Vagina (tissue), 2 donors: ENCODE data around the gene CFD. TPM values are rescaled to one million over a fixed set of nuclear protein-coding genes. Genes with fewer than 3 reads are reported as not detected.

Source experiments
- DNase-seq, 2 donors: peaks; one replicate each; pipeline ENCODE4 v3.0.0-alpha.2; 2017; ENCODE audit errors: extremely low spot score in 2 of 2
- H3K27ac ChIP-seq: fragments of 200-600 bp; sonication (generic); one replicate; pipeline ENCODE4 v1.5.1; 2019
- H3K27me3 ChIP-seq: fragments of 200-600 bp; sonication (generic); one replicate; pipeline ENCODE4 v1.5.1; 2019
- H3K36me3 ChIP-seq, 2 donors: fragments of 200-600 bp; sonication (generic); one replicate each; pipeline ENCODE4 v1.5.1; 2017 to 2019
- H3K4me1 ChIP-seq: fragments of 200-600 bp; sonication (generic); one replicate; pipeline ENCODE4 v1.5.1; 2019
- H3K4me3 ChIP-seq, 2 donors: fragments of 200-600 bp; sonication (generic); 1 replicate in 1 of 2; 2 replicates in 1 of 2; pipeline ENCODE4 v1.5.1; 2016 to 2019
- H3K9me3 ChIP-seq: fragments of 200-600 bp; sonication (generic); one replicate; pipeline ENCODE4 v1.5.1; 2019
- CTCF ChIP-seq, 3 experiments: fragments of 450-650 bp in 2 of 3; fragments of 200-600 bp in 1 of 3; sonication (generic) in 1 of 3; IDR thresholded peaks; one replicate each; pipeline ENCODE4 v1.5.1; 2017 to 2019; ENCODE audit warnings: antibody characterized with exemption in 3 of 3, mild to moderate bottlenecking in 2 of 3, moderate library complexity in 2 of 3
- POLR2A ChIP-seq, 2 donors: fragments of 450-650 bp; IDR thresholded peaks; one replicate each; pipeline ENCODE4 v1.6.1; 2017; ENCODE audit warnings: antibody characterized with exemption in 2 of 2, mild to moderate bottlenecking in 2 of 2, moderate library complexity in 2 of 2
- POLR2AphosphoS5 ChIP-seq, 2 donors: sonication (generic); formaldehyde crosslinking; IDR thresholded peaks; one replicate each; pipeline ENCODE4 v1.9.0; 2017; ENCODE audit warnings: antibody characterized with exemption in 2 of 2, mild to moderate bottlenecking in 2 of 2, low read depth in 1 of 2; ENCODE audit not compliant: insufficient read depth in 1 of 2
- intact Hi-C: fragments of 100-400 bp; cut with DNase I; formaldehyde crosslinking; loops from one replicate; pipeline ENCODE4 v1.15.1; 2023
- total RNA-seq: library from RNA; depleted of rRNA; stranded (reverse); fragments of >200 nt; gene quantifications from one replicate; pipeline ENCODE4 v1.2.3, GENCODE V29; 2016

Gene CFD
- total RNA-seq, 1 donor from 2014 or later, result 2,325 TPM

- no peak for TF ChIP-seq POLR2A (IDR thresholded peaks at IDR 0.05)
- no peak for TF ChIP-seq CTCF (IDR thresholded peaks at IDR 0.05)
- TF ChIP-seq POLR2AphosphoS5 (IDR thresholded peaks at IDR 0.05; ENCODE audit: insufficient read depth in 1 of 2, low read depth in 1 of 2), result no peak
- peaks cover 10% of the 10 kb centered on the region for H3K4me1 ChIP-seq
- intact Hi-C loops, result no loop called here
- no peak overlapping the region for H3K27ac ChIP-seq
- H3K9me3 ChIP-seq, result no peaks in the 10 kb centered on the region
- H3K36me3 ChIP-seq, result peaks cover 0 to 23% of the 10 kb centered on the region in 2 donors
- DNase-seq, result no peak
- no peak overlapping the region for H3K4me3 ChIP-seq
- H3K27me3 ChIP-seq, result no peaks in the 10 kb centered on the region
These were observed 39.2 kb downstream of the CFD start for GRCh38 chr19:898663-899062.

GRCh38 chr19:899336-900042 lies 40.0 kb downstream of the CFD start:
- intact Hi-C loops, result no loop called here
- Histone ChIP-seq H3K4me3 (no peak overlapping the region), H3K9me3 (no peaks in the 10 kb centered on the region), H3K36me3 (peaks cover 0 to 23% of the 10 kb centered on the region in 2 donors), H3K27me3 (no peaks in the 10 kb centered on the region), H3K27ac (no peak overlapping the region), H3K4me1 (peaks cover 10% of the 10 kb centered on the region)
- no peak for TF ChIP-seq CTCF (IDR thresholded peaks at IDR 0.05)
- no peak for TF ChIP-seq POLR2A (IDR thresholded peaks at IDR 0.05)
- no peak for TF ChIP-seq POLR2AphosphoS5 (IDR thresholded peaks at IDR 0.05; ENCODE audit: insufficient read depth in 1 of 2, low read depth in 1 of 2)
- no peak for DNase-seq

GRCh38 chr19:900043-900301 lies 40.5 kb downstream of the CFD start:
- Histone ChIP-seq H3K27ac (no peak overlapping the region), H3K36me3 (peaks cover 0 to 23% of the 10 kb centered on the region in 2 donors), H3K27me3 (no peaks in the 10 kb centered on the region), H3K4me3 (no peak overlapping the region), H3K4me1 (peaks cover 10% of the 10 kb centered on the region), H3K9me3 (no peaks in the 10 kb centered on the region)
- TF ChIP-seq POLR2AphosphoS5 (IDR thresholded peaks at IDR 0.05; ENCODE audit: insufficient read depth in 1 of 2, low read depth in 1 of 2) (no peak), CTCF (IDR thresholded peaks at IDR 0.05) (no peak), POLR2A (IDR thresholded peaks at IDR 0.05) (no peak)
- DNase-seq, result no peak
- intact Hi-C loops, result no loop called here

- Histone ChIP-seq H3K36me3 (peaks cover 0 to 23% of the 10 kb centered on the region in 2 donors), H3K9me3 (no peaks in the 10 kb centered on the region), H3K27me3 (no peaks in the 10 kb centered on the region), H3K27ac (no peak overlapping the region), H3K4me1 (peaks cover 10% of the 10 kb centered on the region), H3K4me3 (no peak overlapping the region)
- DNase-seq, result no peak
- intact Hi-C loops, result no loop called here
- no peak for TF ChIP-seq POLR2A (IDR thresholded peaks at IDR 0.05)
- no peak for TF ChIP-seq POLR2AphosphoS5 (IDR thresholded peaks at IDR 0.05; ENCODE audit: insufficient read depth in 1 of 2, low read depth in 1 of 2)
- no peak for TF ChIP-seq CTCF (IDR thresholded peaks at IDR 0.05)
These were observed 41.0 kb downstream of the CFD start for GRCh38 chr19:900302-901111.
